Measurements from ENCODE around the gene LZTR1.

Gene LZTR1

GRCh38 chr22:20983081-20983771, 1.1 kb downstream of the LZTR1 start:
- DNase-seq = no peak

- no peak for DNase-seq
Measured at GRCh38 chr22:20985720-20986119, 3.6 kb downstream of the LZTR1 start.

GRCh38 chr22:20986365-20986764, 4.3 kb downstream of the LZTR1 start:
- no peak for DNase-seq

GRCh38 chr22:20987375-20987774, 5.3 kb downstream of the LZTR1 start:
- no peak for DNase-seq

GRCh38 chr22:20988573-20989322, 6.7 kb downstream of the LZTR1 start:
- no peak for DNase-seq

GRCh38 chr22:20989323-20990138, 7.4 kb downstream of the LZTR1 start:
- no peak for DNase-seq

GRCh38 chr22:20990184-20991180, 8.4 kb downstream of the LZTR1 start:
- no peak for DNase-seq

GRCh38 chr22:20991252-20992055, 9.4 kb downstream of the LZTR1 start:
- DNase-seq = no peak

- DNase-seq = no peak
Measured at GRCh38 chr22:20992056-20992442, 10.0 kb downstream of the LZTR1 start.

- no peak for DNase-seq
Measured at GRCh38 chr22:20992456-20993303, 10.6 kb downstream of the LZTR1 start.

- no peak for DNase-seq
Measured at GRCh38 chr22:20993304-20994127, 11.4 kb downstream of the LZTR1 start.

- DNase-seq = no peak
Measured at GRCh38 chr22:20994128-20994901, 12.2 kb downstream of the LZTR1 start.

GRCh38 chr22:20994902-20995241, 12.8 kb downstream of the LZTR1 start:
- no peak for DNase-seq

GRCh38 chr22:20995329-20996030, 13.4 kb downstream of the LZTR1 start:
- no peak for DNase-seq

- no peak for DNase-seq
Measured at GRCh38 chr22:20996031-20996410, 13.9 kb downstream of the LZTR1 start.

- no peak for DNase-seq
Measured at GRCh38 chr22:20996598-20997535, 14.8 kb downstream of the LZTR1 start.
